Islet of Langerhans (tissue), 1 donor: ENCODE measurements around the gene TPCN1.

Source experiments
- FAIRE-seq: peaks from one replicate; lab custom pipeline; 2011; peaks lifted over from hg19 to GRCh38; lab: Jason Lieb, UNC

Gene TPCN1

GRCh38 chr12:113221181-113221996 lies at the start of gene TPCN1:
TSS of gene TPCN1 (plus strand) at chr12:113221464. CDS start at chr12:113226853, 5,389 bp downstream.
- no peak for FAIRE-seq

GRCh38 chr12:113171543-113171942 lies 49.7 kb upstream of the TPCN1 start:
- FAIRE-seq: no peak

- no peak for FAIRE-seq
Measured at GRCh38 chr12:113172185-113172584, 49.1 kb upstream of the TPCN1 start.

- FAIRE-seq: no peak
Measured at GRCh38 chr12:113173081-113173698, 48.1 kb upstream of the TPCN1 start.

GRCh38 chr12:113174461-113175384 lies 46.5 kb upstream of the TPCN1 start:
- FAIRE-seq: no peak

GRCh38 chr12:113179023-113179422 lies 42.2 kb upstream of the TPCN1 start:
- no peak for FAIRE-seq

GRCh38 chr12:113180333-113180732 lies 40.9 kb upstream of the TPCN1 start:
- no peak for FAIRE-seq

- no peak for FAIRE-seq
Measured at GRCh38 chr12:113181975-113182374, 39.3 kb upstream of the TPCN1 start.

GRCh38 chr12:113183030-113183589 lies 38.2 kb upstream of the TPCN1 start:
- no peak for FAIRE-seq

GRCh38 chr12:113184098-113184899 lies 37.0 kb upstream of the TPCN1 start:
- FAIRE-seq: no peak

- no peak for FAIRE-seq
Measured at GRCh38 chr12:113184900-113185179, 36.4 kb upstream of the TPCN1 start.

GRCh38 chr12:113185180-113186032 lies 35.9 kb upstream of the TPCN1 start, which contains the start of the genes DDX54 and RITA1:
TSS of gene DDX54 (minus strand) at chr12:113185478. CDS start at chr12:113185451, 27 bp downstream.
TSS of gene RITA1 (plus strand) at chr12:113185721. CDS start at chr12:113186747, 1,026 bp downstream.
- no peak for FAIRE-seq

GRCh38 chr12:113186033-113186365 lies 35.3 kb upstream of the TPCN1 start:
- no peak for FAIRE-seq

- FAIRE-seq: no peak
Measured at GRCh38 chr12:113186666-113187325, 34.5 kb upstream of the TPCN1 start.

GRCh38 chr12:113189361-113189760 lies 31.9 kb upstream of the TPCN1 start:
- FAIRE-seq: no peak

GRCh38 chr12:113190761-113191160 lies 30.5 kb upstream of the TPCN1 start:
- FAIRE-seq: no peak

GRCh38 chr12:113191227-113191626 lies 30.0 kb upstream of the TPCN1 start:
- FAIRE-seq: no peak

- no peak for FAIRE-seq
Measured at GRCh38 chr12:113194971-113195391, 26.3 kb upstream of the TPCN1 start.

GRCh38 chr12:113195598-113195997 lies 25.7 kb upstream of the TPCN1 start:
- no peak for FAIRE-seq

- FAIRE-seq: no peak
Measured at GRCh38 chr12:113196582-113196981, 24.7 kb upstream of the TPCN1 start.
